Activated T-helper 2 cell treated with anti-CD3 and anti-CD28 coated beads, Interferon-gamma antibody, Interleukin-2, Interleukin-4, amounts not matched to agents 10 μg/mL and 5 μg/mL and 100 μg/mL, durations not matched to agents 14 hours and 24 hours and 36 hours (primary cell): ENCODE data around the gene SAV1. TPM values are rescaled to one million over a fixed set of nuclear protein-coding genes. Genes with fewer than 3 reads are reported as not detected.
"Not testable (repeated sequence)": the region's sequence is repeated elsewhere in the genome, so short reads cannot be mapped to it uniquely, and the experiment has no call there.

ENCODE experiments used
- DNase-seq: peaks from one replicate; pipeline ENCODE4 v3.0.0; 2021; ENCODE audit warnings: low spot score
- H3K27ac Mint-ChIP-seq: one replicate; pipeline ENCODE4 v1.8.0; 2021; ENCODE audit warnings: mixed read lengths
- H3K27me3 Mint-ChIP-seq: one replicate; pipeline ENCODE4 v1.8.0; 2021; ENCODE audit warnings: low read depth, mixed read lengths
- H3K36me3 Mint-ChIP-seq: one replicate; pipeline ENCODE4 v1.8.0; 2021; ENCODE audit warnings: low read depth, mixed read lengths
- H3K4me1 Mint-ChIP-seq: one replicate; pipeline ENCODE4 v1.8.0; 2021; ENCODE audit warnings: low read depth, mixed read lengths
- H3K4me3 Mint-ChIP-seq: one replicate; pipeline ENCODE4 v1.8.0; 2021; ENCODE audit warnings: low read depth, mild to moderate bottlenecking, moderate library complexity, mixed read lengths
- H3K9me3 Mint-ChIP-seq: one replicate; pipeline ENCODE4 v1.8.0; 2021; ENCODE audit warnings: mixed read lengths
- intact Hi-C: fragments of 100-400 bp; cut with micrococcal nuclease; formaldehyde crosslinking; loops from one replicate; pipeline ENCODE4 v1.15.1; 2023
- total RNA-seq: library from RNA; stranded (reverse); gene quantifications from 2 replicates; pipeline ENCODE4 v1.2.3, GENCODE V29; 2022

The SAV1 gene
- total RNA-seq, 1 donor from 2014 or later: 13.1 TPM

- H3K27me3 Mint-ChIP-seq: no peaks in the 10 kb centered on the region
- no peak overlapping the region for H3K4me3 Mint-ChIP-seq
- peaks cover 8% of the 10 kb centered on the region for H3K36me3 Mint-ChIP-seq
- H3K27ac Mint-ChIP-seq: no peak overlapping the region
- DNase-seq: no peak
- intact Hi-C loops: no loop called here
- H3K9me3 Mint-ChIP-seq: no peaks in the 10 kb centered on the region
- no peaks in the 10 kb centered on the region for H3K4me1 Mint-ChIP-seq
Measured at GRCh38 chr14:50657753-50658152, 10.4 kb downstream of the SAV1 start.

- intact Hi-C loops: no loop called here
Measured at GRCh38 chr14:50656776-50657175, 11.3 kb downstream of the SAV1 start.

GRCh38 chr14:50649691-50650090 lies 18.4 kb downstream of the SAV1 start:
- Mint-ChIP-seq H3K4me1 (no peaks in the 10 kb centered on the region), H3K27ac (no peak overlapping the region), H3K27me3 (no peaks in the 10 kb centered on the region), H3K9me3 (no peaks in the 10 kb centered on the region), H3K4me3 (no peak overlapping the region), H3K36me3 (no peaks in the 10 kb centered on the region)
- intact Hi-C loops: no loop called here
- no peak for DNase-seq

More at GRCh38 chr14:50656776-50657175, 11.3 kb downstream of the SAV1 start:
- Mint-ChIP-seq H3K4me3 (no peak overlapping the region), H3K4me1 (no peaks in the 10 kb centered on the region), H3K27me3 (no peaks in the 10 kb centered on the region), H3K27ac (no peak overlapping the region), H3K36me3 (peaks cover 8% of the 10 kb centered on the region), H3K9me3 (no peaks in the 10 kb centered on the region)
- no peak for DNase-seq

- Mint-ChIP-seq H3K27ac (no peak overlapping the region), H3K4me1 (no peaks in the 10 kb centered on the region), H3K9me3 (no peaks in the 10 kb centered on the region), H3K36me3 (no peaks in the 10 kb centered on the region), H3K4me3 (no peak overlapping the region), H3K27me3 (no peaks in the 10 kb centered on the region)
- intact Hi-C loops: no loop called here
- DNase-seq: no peak
Measured at GRCh38 chr14:50647753-50648152, 20.4 kb downstream of the SAV1 start.

GRCh38 chr14:50647282-50647681 lies 20.8 kb downstream of the SAV1 start:
- intact Hi-C loops: no loop called here
- Mint-ChIP-seq H3K9me3 (no peaks in the 10 kb centered on the region), H3K27ac (no peak overlapping the region), H3K27me3 (no peaks in the 10 kb centered on the region), H3K36me3 (no peaks in the 10 kb centered on the region), H3K4me1 (no peaks in the 10 kb centered on the region), H3K4me3 (no peak overlapping the region)
- no peak for DNase-seq

DNA sequence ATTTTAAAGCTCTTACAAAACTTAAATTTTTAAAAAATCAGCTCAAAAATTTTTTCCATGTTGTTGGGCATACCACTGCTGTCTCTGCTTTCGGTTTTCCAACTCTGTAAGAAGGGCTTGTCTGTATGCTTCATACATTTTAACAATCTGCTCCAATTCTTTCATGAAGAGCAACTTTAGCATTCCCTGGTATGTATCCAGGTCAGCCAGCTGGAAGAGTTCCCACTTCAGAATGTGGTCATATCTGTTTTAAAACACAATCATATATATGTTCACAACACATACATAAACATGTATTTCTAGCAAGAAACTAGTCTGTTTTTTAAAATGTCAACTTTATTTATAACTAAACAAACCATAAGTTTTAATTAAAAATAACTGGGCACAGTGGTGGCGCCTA lies 33.0 kb downstream of the SAV1 start:
- H3K36me3 Mint-ChIP-seq: no peaks in the 10 kb centered on the region
- intact Hi-C loops: no loop called here
- H3K4me3 Mint-ChIP-seq: no peak overlapping the region
- H3K27ac Mint-ChIP-seq: no peak overlapping the region
- no peaks in the 10 kb centered on the region for H3K9me3 Mint-ChIP-seq
- no peaks in the 10 kb centered on the region for H3K4me1 Mint-ChIP-seq
- no peaks in the 10 kb centered on the region for H3K27me3 Mint-ChIP-seq
- no peak for DNase-seq

GRCh38 chr14:50633954-50634353 lies 34.2 kb downstream of the SAV1 start:
- intact Hi-C loops: no loop called here
- no peaks in the 10 kb centered on the region for H3K9me3 Mint-ChIP-seq
- H3K4me1 Mint-ChIP-seq: no peaks in the 10 kb centered on the region
- no peak overlapping the region for H3K4me3 Mint-ChIP-seq
- no peaks in the 10 kb centered on the region for H3K27me3 Mint-ChIP-seq
- no peaks in the 10 kb centered on the region for H3K36me3 Mint-ChIP-seq
- no peak overlapping the region for H3K27ac Mint-ChIP-seq
- DNase-seq: no peak

DNA sequence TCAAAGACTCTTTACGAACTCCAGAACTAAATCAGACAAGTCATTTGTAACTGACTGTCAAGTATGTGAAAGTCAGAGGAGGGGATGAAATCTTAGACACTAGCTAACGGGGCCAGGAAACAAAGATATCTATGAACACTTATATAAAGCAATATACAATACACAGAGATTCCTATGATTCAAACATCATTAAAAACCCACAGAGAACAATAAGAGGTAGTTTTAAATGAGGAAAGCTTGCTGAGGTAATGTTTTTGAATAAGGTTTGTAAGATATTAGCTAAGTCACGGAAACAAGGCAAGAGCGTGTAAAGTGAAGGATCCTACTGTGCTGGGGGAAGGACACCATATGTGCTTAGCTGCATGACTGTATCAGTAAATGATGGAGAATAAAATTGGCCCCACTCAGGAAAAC lies 36.7 kb downstream of the SAV1 start:
- intact Hi-C loops: no loop called here
- Mint-ChIP-seq H3K27ac (no peak overlapping the region), H3K4me3 (no peak overlapping the region), H3K4me1 (no peaks in the 10 kb centered on the region), H3K27me3 (no peaks in the 10 kb centered on the region), H3K9me3 (no peaks in the 10 kb centered on the region), H3K36me3 (no peaks in the 10 kb centered on the region)
- DNase-seq: no peak

- H3K27me3 Mint-ChIP-seq, H3K27ac Mint-ChIP-seq, H3K36me3 Mint-ChIP-seq, H3K4me1 Mint-ChIP-seq, H3K4me3 Mint-ChIP-seq, intact Hi-C loops, DNase-seq, H3K9me3 Mint-ChIP-seq: not testable (repeated sequence)
Measured at GRCh38 chr14:50624947-50625346, 43.2 kb downstream of the SAV1 start.

DNA sequence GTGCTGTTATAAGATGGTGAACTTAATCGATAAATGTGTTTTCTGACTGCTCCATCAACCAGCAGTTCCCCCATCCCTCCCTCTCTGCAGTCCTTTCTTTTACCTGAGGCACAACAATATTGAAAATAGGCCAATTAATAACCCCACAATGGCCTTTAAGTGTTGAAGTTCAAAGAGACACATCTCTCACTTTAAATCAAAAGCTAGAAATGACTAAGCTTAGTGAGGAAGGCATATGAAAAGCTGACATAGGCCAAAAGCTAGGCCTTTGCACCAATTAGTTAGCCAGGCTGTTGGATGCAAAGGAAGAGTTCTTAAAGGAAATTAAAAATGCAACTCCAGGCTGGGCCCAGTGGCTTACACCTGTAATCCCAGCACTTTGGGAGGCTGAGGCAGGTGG lies 43.7 kb downstream of the SAV1 start:
- Mint-ChIP-seq H3K27ac (no peak overlapping the region), H3K36me3 (no peaks in the 10 kb centered on the region), H3K27me3 (no peaks in the 10 kb centered on the region), H3K4me1 (peaks cover 2% of the 10 kb centered on the region), H3K9me3 (no peaks in the 10 kb centered on the region), H3K4me3 (no peak overlapping the region)
- intact Hi-C loops: no loop called here
- no peak for DNase-seq

DNA sequence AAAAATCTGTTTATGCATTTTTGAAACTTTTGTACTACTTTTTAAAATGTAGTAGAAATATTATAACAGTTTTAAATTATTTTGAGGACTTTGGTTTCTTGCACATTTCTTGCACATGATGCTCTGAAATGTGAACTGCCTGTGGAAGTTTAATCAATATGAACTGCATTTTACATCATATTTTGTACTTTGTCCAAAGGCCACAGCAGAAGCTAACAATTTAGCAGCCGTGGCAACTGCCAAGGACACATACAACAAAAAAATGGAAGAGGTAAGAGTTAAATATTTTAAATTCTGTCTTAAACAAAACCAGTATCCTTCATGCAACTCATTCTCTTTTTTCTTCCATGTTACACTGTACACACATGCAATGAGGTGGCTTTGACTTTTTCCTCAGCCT lies 45.1 kb downstream of the SAV1 start:
- Mint-ChIP-seq H3K27me3 (no peaks in the 10 kb centered on the region), H3K4me3 (no peak overlapping the region), H3K27ac (no peak overlapping the region), H3K36me3 (no peaks in the 10 kb centered on the region), H3K9me3 (no peaks in the 10 kb centered on the region), H3K4me1 (peaks cover 2% of the 10 kb centered on the region)
- intact Hi-C loops: no loop called here
- DNase-seq: no peak

DNA sequence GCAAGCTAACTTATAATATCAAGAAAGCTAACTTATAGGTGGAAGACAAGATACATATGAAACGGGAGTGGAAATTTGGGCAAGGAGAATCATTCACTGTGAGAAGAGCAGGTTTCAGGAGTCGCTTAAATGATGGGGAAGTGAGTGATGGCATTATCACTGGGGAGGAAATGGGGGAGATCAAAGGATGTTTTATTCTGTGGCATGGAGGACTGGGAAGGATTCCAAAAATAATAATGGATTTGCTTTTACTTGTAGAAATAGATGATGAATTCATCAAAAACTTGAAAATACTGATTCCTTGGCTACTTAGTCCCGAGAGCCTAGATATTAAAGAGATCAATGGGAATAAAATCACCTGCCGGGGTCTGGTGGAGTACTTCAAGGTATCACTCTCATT lies 47.8 kb downstream of the SAV1 start:
- Mint-ChIP-seq H3K4me1 (peaks cover 2% of the 10 kb centered on the region), H3K9me3 (no peaks in the 10 kb centered on the region), H3K27me3 (peaks cover 2% of the 10 kb centered on the region), H3K36me3 (no peaks in the 10 kb centered on the region), H3K27ac (no peak overlapping the region), H3K4me3 (no peak overlapping the region)
- no peak for DNase-seq
- intact Hi-C loops: no loop called here

DNA sequence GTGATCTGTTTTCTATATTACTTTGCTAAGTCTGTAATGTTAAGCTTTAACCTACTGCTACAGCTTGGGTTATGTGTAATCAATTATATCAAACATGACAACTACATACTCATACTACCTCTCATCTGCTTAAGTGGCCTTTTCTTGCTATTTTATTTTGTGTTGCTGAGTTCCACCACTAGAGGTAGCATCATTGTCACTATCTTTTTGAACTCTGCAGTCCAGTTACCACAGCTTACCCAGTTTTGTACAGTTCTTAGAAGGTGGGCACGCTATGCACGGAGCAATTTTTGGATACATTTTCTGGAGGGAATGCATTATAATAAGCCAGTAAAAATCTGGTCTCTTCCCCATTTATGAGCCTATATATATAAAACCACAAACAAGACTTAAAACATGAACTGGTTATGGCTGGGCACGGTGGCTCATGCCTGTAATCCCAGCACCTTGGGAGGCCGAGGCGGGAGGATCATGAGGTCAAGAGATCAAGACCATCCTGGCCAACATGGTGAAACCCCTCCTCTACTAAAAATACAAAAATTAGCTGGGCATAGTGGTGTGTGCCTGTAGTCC lies 48.5 kb downstream of the SAV1 start:
- DNase-seq: no peak
- Mint-ChIP-seq H3K4me3 (no peak overlapping the region), H3K36me3 (no peaks in the 10 kb centered on the region), H3K27me3 (peaks cover 2% of the 10 kb centered on the region), H3K4me1 (peaks cover 2% of the 10 kb centered on the region), H3K9me3 (no peaks in the 10 kb centered on the region), H3K27ac (no peak overlapping the region)
- intact Hi-C loops: loop anchor here (2.0 kb wide), 1 partner anchor 159 kb away; no protein-coding TSS in a partner anchor

DNA sequence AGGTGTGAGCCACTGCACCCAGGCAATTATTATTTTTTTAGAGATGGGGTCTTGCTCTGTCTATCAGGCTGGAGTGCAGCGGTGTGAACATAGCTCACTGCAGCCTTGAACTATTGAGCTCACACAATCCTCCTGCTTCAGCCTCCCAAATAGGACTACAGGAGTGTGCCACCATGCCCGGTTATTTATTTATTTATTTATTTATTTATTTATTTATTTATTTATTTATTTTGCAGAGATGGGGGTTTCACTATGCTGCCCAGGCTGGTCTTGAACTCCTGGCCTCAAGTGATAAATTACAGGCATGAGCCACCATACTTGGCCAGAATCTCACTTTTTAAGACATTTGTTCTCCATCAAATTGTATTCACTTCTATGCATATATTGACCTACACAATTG lies 51.8 kb downstream of the SAV1 start:
- intact Hi-C loops: no loop called here
- peaks cover 14% of the 10 kb centered on the region for H3K27me3 Mint-ChIP-seq
- no peak overlapping the region for H3K4me3 Mint-ChIP-seq
- no peak for DNase-seq
- no peaks in the 10 kb centered on the region for H3K36me3 Mint-ChIP-seq
- H3K27ac Mint-ChIP-seq: no peak overlapping the region
- no peaks in the 10 kb centered on the region for H3K9me3 Mint-ChIP-seq
- no peaks in the 10 kb centered on the region for H3K4me1 Mint-ChIP-seq
